Large intestine (tissue), 3 donors: ENCODE results near the gene GOLGA1. TPM values are rescaled to one million over a fixed set of nuclear protein-coding genes. Genes with fewer than 3 reads are reported as not detected.
"Not testable (repeated sequence)": the region's sequence is repeated elsewhere in the genome, so short reads cannot be mapped to it uniquely, and the experiment has no call there.

Experiments used
- DNase-seq, 2 donors: peaks; one replicate each; pipeline versions ENCODE4 v3.0.0 to v3.0.0-alpha.2; 2013
- H3K27ac ChIP-seq: one replicate; pipeline ENCODE4 v1.5.1; 2013; ENCODE audit warnings: low read length
- H3K27me3 ChIP-seq: 2 replicates; pipeline ENCODE4 v1.6.1; 2013; ENCODE audit warnings: low read length; ENCODE audit not compliant: control insufficient read depth, insufficient read depth
- H3K36me3 ChIP-seq: 2 replicates; pipeline ENCODE4 v1.6.1; 2013; ENCODE audit warnings: low read length; ENCODE audit not compliant: control insufficient read depth, insufficient read depth
- H3K4me1 ChIP-seq: one replicate; pipeline ENCODE4 v1.6.1; 2013; ENCODE audit warnings: low read length; ENCODE audit not compliant: control insufficient read depth, insufficient read depth
- H3K4me3 ChIP-seq: one replicate; pipeline ENCODE4 v1.5.1; 2013; ENCODE audit warnings: low read length
- H3K9me3 ChIP-seq: one replicate; pipeline ENCODE4 v1.6.1; 2013; ENCODE audit warnings: mild to moderate bottlenecking, low read depth, low read length, moderate library complexity; ENCODE audit not compliant: control insufficient read depth
- WGBS: methylation state at CpG from one replicate; pipeline ENCODE4 v1.1.5; 2013; ENCODE audit warnings: low lambda C conversion rate; ENCODE audit not compliant: insufficient coverage; 5-methylcytosine and 5-hydroxymethylcytosine counted together
- polyA plus RNA-seq: library from polyadenylated mRNA; unstranded; fragments of 120-200 nt; gene quantifications from one replicate; pipeline ENCODE4 v1.2.1, GENCODE V29; 2013

The GOLGA1 gene
- polyA plus RNA-seq, 1 donor, result 19.0 TPM

DNA sequence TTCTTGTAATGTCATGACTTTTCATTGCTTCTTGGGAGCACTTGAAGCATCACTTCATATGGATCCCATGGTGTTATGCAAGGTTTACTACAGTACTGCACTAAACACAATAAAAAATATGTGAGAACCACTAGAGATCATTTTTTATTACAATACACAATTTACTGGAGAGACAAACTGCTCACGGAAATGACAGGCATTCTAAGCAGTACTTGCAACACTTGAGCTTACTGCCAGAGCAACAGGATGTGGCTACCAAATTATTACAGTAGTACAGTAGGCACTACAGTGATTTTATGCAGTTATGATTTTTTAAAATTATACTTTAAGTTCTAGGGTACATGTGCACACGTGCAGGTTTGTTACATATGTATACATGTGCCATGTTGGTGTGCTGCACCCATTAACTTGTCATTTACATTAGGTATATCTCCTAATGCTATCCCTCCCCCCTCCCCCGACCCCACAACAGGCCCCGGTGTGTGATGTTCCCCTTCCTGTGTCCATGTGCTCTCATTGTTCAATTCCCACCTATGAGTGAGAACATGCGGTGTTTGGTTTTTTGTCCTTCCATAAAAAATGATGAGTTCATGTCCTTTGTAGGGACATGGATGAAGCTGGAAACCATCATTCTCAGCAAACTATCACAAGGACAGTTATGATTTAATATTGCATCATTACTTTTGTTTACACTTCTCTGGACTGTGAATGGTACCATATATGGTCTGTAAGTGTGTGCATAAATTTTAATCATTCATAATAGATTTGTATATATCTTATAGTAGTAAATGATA is 25.1 kb upstream of the GOLGA1 start:
- H3K27ac ChIP-seq, H3K4me3 ChIP-seq, DNase-seq, H3K4me1 ChIP-seq, H3K27me3 ChIP-seq, H3K9me3 ChIP-seq: not testable (repeated sequence)
- WGBS, result no CpG with 5 or more reads among the region's 5 CpGs
- H3K36me3 ChIP-seq, result peaks cover 12% of the 10 kb centered on the region

DNA sequence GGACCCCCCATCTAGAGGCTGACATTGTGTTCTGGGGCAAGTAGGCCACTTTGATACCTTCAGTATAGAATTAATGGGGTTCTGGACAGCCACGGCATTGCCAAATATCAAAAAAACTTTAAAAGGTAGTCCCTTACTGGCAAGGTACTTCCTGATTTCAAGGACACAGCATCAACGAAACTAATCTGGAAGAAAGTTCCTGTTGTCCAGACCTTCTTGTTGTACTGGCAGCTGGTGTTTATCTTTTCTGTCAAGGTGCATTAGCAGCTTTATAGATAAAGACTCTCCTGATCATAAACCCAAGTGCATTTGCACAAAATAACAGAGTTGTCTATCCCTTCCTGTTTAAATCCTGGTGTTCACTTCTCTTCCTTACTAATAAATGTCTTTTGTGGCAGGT is 23.7 kb upstream of the GOLGA1 start:
- Histone ChIP-seq H3K27ac (no peak overlapping the region), H3K36me3 (peaks cover 10% of the 10 kb centered on the region), H3K4me3 (no peak overlapping the region), H3K27me3 (no peaks in the 10 kb centered on the region), H3K9me3 (no peaks in the 10 kb centered on the region), H3K4me1 (no peaks in the 10 kb centered on the region)
- no CpG with 5 or more reads among the region's 2 CpGs for WGBS
- DNase-seq, result peak in 1 of 2 donors; percentile 9

DNA sequence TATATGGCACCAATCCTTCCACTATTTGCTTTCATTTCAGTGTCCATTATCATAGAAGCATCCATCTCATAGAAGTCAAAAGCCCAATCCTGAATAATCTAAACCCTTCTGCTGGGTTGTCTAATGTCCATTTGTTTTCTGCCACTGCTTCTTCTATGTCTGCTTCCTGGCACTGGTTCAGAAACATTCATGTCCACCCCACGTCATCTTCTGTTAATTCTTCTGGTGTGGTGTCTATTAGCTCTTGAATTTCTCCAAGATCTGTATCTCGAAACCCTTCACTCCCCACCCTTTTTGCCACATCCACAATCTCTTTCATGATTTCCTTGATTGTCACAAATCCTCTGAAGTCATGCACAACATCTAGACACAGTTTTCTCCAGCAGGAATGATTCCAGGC is 23.2 kb upstream of the GOLGA1 start:
- WGBS, result 80% methylated on average over 1 of the region's 2 CpGs
- no peaks in the 10 kb centered on the region for H3K27me3 ChIP-seq
- no peaks in the 10 kb centered on the region for H3K9me3 ChIP-seq
- no peak overlapping the region for H3K27ac ChIP-seq
- H3K4me1 ChIP-seq, result no peaks in the 10 kb centered on the region
- H3K4me3 ChIP-seq, result no peak overlapping the region
- H3K36me3 ChIP-seq, result peaks cover 10% of the 10 kb centered on the region
- DNase-seq, result no peak

DNA sequence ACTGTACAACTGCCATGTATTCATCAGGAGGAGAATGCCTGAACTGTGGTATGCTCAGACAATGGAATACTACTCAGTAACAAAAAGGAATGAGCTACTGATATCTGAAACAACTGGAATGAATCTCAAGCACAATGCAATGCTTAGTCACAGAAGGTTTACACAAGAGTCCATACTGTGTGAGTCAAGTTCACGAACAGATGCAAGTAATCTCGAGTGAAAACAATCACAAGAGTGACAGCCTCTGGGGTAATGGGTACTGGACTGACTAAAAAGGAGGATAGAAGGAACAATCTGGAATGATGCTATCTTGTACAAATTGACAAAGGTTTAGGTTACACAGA is 19.5 kb upstream of the GOLGA1 start:
- no peak overlapping the region for H3K27ac ChIP-seq
- no peak overlapping the region for H3K4me3 ChIP-seq
- H3K36me3 ChIP-seq, result no peaks in the 10 kb centered on the region
- no peaks in the 10 kb centered on the region for H3K4me1 ChIP-seq
- DNase-seq, result no peak
- no peaks in the 10 kb centered on the region for H3K27me3 ChIP-seq
- 100% methylated on average over 2 of the region's 2 CpGs for WGBS
- no peaks in the 10 kb centered on the region for H3K9me3 ChIP-seq

DNA sequence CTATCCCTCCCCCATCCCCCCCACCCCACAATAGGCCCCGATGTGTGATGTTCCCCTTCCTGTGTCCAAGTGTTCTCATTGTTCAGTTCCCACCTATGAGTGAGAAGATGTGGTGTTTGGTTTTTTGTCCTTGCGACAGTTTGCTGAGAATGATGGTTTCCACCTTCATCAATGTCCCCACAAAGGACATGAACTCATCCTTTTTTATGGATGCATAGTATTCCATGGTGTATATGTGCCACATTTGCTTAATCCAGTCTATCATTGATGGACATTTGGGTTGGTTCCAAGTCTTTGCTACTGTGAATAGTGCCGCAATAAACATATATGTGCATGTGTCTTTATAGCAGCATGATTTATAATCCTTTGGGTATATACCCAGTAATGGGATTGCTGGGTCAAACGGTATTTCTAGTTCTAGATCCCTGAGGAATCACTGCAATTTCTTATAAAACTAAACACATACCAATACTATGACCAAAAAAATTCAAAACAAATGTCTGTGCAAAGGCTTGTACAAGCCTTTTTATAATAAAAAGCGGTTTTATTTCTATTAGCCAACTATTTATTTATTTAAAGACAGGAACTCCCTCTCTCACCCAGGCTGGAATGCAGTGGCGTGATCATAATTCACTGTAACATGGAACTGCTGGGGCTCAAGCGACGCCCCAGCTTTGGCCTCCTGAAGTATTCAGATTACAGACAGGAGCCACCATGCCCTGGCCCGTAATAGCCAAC is 19.0 kb upstream of the GOLGA1 start:
- not testable (repeated sequence) for H3K36me3 ChIP-seq, H3K27me3 ChIP-seq, H3K4me1 ChIP-seq, H3K9me3 ChIP-seq, H3K27ac ChIP-seq, H3K4me3 ChIP-seq, DNase-seq
- WGBS, result 80% methylated on average over 1 of the region's 9 CpGs

DNA sequence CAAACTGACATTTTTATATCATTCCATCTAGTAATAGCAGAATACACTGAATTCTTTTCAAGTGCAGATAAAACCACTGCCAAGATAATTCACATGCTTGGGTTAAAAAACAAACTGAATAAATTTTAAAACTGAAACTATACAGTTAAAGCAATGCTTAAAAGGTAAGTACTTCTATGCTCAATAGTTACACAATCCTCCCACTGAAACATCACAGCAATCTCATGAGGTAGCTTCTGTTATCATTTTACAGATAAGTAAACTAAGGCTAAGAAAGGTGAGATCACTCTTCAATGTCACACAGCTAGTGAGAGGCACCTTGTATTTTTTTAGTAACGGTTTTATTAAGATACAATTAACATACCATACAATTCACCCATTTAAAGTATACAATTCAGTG is 13.4 kb upstream of the GOLGA1 start:
- whole genome bisulfite sequencing, result no CpG with 5 or more reads among the region's 1 CpG

DNA sequence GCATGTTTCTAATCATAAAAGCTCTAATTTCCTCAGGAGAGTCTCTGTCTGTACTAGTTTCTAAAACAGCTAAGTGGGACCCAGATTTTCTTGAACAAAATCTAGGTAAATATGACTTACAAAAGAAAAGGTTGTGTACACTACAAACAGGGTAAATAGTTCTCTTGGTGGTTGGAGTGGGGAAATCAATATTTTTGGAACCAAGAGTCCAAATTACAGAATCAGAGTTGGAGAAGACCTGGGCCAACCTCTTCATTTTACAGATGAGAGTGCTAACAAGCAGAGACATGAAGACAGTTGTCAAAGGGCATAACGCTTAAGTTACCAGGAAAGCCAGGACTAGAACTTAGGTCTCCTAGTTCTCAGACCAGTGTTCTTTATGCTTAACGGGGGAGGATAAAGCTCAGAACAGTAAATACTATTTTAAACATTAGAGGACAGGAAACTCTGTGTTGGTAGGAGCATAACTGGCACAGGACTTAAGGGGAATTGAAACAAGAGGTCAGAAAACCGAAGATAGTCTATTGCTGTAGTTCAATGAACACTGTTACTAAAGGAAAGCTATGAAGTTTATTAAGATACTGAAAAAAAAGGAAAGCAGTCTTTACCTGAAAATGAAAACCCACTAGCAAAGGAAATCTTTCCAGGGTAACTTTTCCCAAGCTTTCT is 9.3 kb upstream of the GOLGA1 start:
- Histone ChIP-seq H3K4me3 (no peak overlapping the region), H3K4me1 (no peaks in the 10 kb centered on the region), H3K9me3 (no peaks in the 10 kb centered on the region), H3K36me3 (no peaks in the 10 kb centered on the region), H3K27me3 (no peaks in the 10 kb centered on the region), H3K27ac (no peak overlapping the region)
- DNase-seq, result no peak
- WGBS, result 80% methylated on average over 1 of the region's 3 CpGs

More for the DNA sequence above, 13.4 kb upstream of the GOLGA1 start:
- no peaks in the 10 kb centered on the region for H3K9me3 ChIP-seq
- H3K4me1 ChIP-seq, result no peaks in the 10 kb centered on the region
- H3K27me3 ChIP-seq, result no peaks in the 10 kb centered on the region
- no peaks in the 10 kb centered on the region for H3K36me3 ChIP-seq
- no peak overlapping the region for H3K27ac ChIP-seq
- H3K4me3 ChIP-seq, result no peak overlapping the region
- no peak for DNase-seq

DNA sequence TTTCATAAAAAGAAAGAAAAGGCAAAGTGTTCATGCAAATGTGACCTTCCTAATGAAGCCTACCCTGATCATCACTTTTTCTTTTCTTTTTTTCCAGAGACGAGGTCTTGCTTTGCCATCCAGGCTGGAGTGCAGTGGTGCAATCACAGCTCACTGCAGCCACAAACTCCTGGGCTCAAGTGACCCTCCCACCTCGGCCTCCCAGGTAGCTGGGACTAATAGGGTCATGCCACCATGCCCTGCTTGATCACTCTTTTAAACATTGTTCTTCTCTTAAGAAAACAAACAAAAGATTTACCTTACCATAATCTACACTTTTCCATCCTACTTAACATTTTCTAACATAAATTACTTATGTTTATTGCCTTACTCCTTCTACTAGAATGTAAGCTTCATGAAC is 8.5 kb upstream of the GOLGA1 start:
- no CpG with 5 or more reads among the region's 2 CpGs for WGBS
- no peaks in the 10 kb centered on the region for H3K9me3 ChIP-seq
- H3K4me3 ChIP-seq, result no peak overlapping the region

DNA sequence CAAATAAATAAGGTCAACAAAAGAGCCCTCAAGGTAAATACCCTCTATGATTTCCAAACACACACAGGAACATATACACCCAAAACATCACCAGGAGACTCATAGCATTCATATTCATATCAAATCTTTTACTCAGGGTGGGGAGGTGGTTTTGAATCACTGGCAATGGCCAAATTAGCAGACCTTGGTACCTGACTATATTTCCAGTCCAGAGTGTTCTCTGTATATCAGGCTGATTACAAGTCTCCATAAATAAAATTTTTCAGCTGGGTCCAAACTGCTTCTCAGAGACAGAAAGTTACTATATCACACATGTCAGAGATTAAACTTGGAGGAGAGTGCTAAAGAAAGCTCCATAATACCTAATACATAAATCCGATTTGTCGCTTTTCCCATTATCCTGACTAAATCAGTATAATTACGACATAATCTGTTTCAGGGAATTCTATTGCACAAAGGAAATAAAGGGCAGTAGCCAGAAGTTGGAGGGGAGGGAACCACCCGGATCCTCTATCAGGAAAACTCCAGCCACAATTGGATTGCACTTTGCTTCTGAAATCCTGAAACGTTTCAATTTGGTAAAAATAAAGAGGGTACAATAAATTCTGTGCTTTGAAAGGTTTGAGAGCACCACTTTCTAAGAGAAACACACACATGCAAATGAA is 7.0 kb upstream of the GOLGA1 start:
- 87% methylated on average over 5 of the region's 5 CpGs for WGBS

More for the DNA sequence above, 8.5 kb upstream of the GOLGA1 start:
- H3K27ac ChIP-seq, result no peak overlapping the region
- H3K4me1 ChIP-seq, result no peaks in the 10 kb centered on the region
- H3K27me3 ChIP-seq, result no peaks in the 10 kb centered on the region
- H3K36me3 ChIP-seq, result no peaks in the 10 kb centered on the region
- no peak for DNase-seq

DNA sequence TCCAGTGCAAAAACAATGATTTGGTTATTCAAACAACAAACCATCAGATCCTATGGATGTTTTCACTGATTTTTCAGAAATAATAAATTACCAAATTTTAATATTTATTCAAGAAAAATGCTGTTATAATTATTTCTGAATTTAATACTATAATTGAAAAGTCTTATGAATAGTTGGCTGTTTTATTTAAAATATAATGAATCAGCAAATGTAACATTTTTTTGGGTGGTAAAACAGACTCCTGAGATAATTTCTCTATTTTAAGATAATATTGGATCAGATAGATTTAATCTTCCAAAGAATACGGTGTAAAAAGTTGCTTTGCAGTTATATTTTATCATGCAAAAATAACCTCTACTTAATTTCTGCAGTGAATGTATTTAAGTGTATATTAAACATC is 5.3 kb upstream of the GOLGA1 start:
- Histone ChIP-seq H3K36me3 (no peaks in the 10 kb centered on the region), H3K4me1 (peaks cover 4% of the 10 kb centered on the region), H3K9me3 (no peaks in the 10 kb centered on the region), H3K27ac (no peak overlapping the region), H3K4me3 (no peak overlapping the region), H3K27me3 (no peaks in the 10 kb centered on the region)
- no CpG with 5 or more reads among the region's 1 CpG for WGBS
- no peak for DNase-seq

More for the DNA sequence above, 7.0 kb upstream of the GOLGA1 start:
- no peaks in the 10 kb centered on the region for H3K36me3 ChIP-seq
- no peaks in the 10 kb centered on the region for H3K9me3 ChIP-seq
- H3K4me3 ChIP-seq, result no peak overlapping the region
- no peak for DNase-seq
- H3K27ac ChIP-seq, result no peak overlapping the region
- no peaks in the 10 kb centered on the region for H3K27me3 ChIP-seq
- H3K4me1 ChIP-seq, result no peaks in the 10 kb centered on the region
